ENCODE measurements around the gene ASPHD2.

Gene ASPHD2

GRCh38 chr22:26479043-26479791 is 50.2 kb downstream of the ASPHD2 start:
- Histone ChIP-seq H3K4me3 (ENCODE audit: low read depth, low read length) (peak overlapping the region; percentile 3), H3K9me3 (ENCODE audit: control insufficient read depth, insufficient read depth, low read depth, low read length) (no peaks in the 10 kb centered on the region), H3K27me3 (ENCODE audit: control insufficient read depth, insufficient read depth, low read length) (no peaks in the 10 kb centered on the region), H3K9ac (ENCODE audit: low read length) (peak overlapping the region; percentile 23), H3K27ac (ENCODE audit: low read depth, low read length) (no peak overlapping the region), H3K4me1 (ENCODE audit: control insufficient read depth, insufficient read depth, low read length) (peaks cover 25% of the 10 kb centered on the region), H3K36me3 (ENCODE audit: control insufficient read depth, insufficient read depth, low read length) (peaks cover 56% of the 10 kb centered on the region)

DNA sequence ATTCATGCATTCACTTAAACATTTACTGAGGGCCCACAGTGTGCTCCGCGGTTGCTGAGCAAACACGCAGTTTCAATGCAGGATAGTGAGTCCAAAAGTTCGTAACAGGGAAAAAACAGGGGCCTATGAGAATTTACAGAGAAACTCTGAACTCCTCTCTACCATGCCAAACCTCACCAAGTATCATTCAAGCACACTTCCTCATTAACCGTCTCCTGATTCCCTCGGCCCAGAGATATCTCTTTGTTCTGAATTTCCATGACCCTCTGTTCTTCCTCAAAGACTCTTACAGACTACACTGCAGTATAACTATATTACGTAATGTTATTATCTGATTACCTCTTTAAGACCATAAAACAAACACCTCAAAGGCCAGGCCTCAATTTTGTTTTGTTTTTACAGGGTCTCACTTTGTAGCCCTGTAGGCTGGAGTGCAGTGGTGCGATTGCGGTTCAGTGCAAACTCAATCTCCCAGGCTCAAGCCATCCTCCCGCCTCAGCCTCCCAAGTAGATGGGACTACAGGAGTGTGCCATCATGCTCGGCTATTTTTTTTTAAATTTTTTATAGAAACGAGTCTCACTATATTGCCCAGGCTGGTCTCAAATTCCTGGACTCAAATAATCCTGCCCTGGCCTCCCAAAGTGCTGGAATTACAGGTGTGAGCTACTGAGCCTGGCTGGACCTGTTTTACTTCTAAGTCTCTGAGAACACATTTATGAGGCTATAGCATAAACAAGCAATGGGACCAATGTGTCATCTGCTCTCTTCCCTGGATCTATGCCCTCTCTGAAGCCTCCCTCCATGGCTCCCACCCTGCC is 50.9 kb downstream of the ASPHD2 start:
- H3K27me3 ChIP-seq (ENCODE audit: control insufficient read depth, insufficient read depth, low read length), result no peaks in the 10 kb centered on the region

GRCh38 chr22:26480611-26480932 is 51.5 kb downstream of the ASPHD2 start:
- H3K9me3 ChIP-seq (ENCODE audit: control insufficient read depth, insufficient read depth, low read depth, low read length), result no peaks in the 10 kb centered on the region
- peaks cover 29% of the 10 kb centered on the region for H3K4me1 ChIP-seq (ENCODE audit: control insufficient read depth, insufficient read depth, low read length)
- peak overlapping the region; percentile 30; the same call in 1 of the 2 replicates for H3K4me3 ChIP-seq (ENCODE audit: low read depth, low read length)
- H3K36me3 ChIP-seq (ENCODE audit: control insufficient read depth, insufficient read depth, low read length), result peaks cover 48% of the 10 kb centered on the region
- H3K27ac ChIP-seq (ENCODE audit: low read depth, low read length), result no peak overlapping the region
- H3K27me3 ChIP-seq (ENCODE audit: control insufficient read depth, insufficient read depth, low read length), result no peaks in the 10 kb centered on the region
- H3K9ac ChIP-seq (ENCODE audit: low read length), result peak overlapping the region; percentile 27

More for the DNA sequence above, 50.9 kb downstream of the ASPHD2 start:
- peak overlapping the region; percentile 27 for H3K9ac ChIP-seq (ENCODE audit: low read length)
- no peaks in the 10 kb centered on the region for H3K9me3 ChIP-seq (ENCODE audit: control insufficient read depth, insufficient read depth, low read depth, low read length)
- H3K4me1 ChIP-seq (ENCODE audit: control insufficient read depth, insufficient read depth, low read length), result peaks cover 29% of the 10 kb centered on the region
- H3K4me3 ChIP-seq (ENCODE audit: low read depth, low read length), result peak overlapping the region; percentile 30
- no peak overlapping the region for H3K27ac ChIP-seq (ENCODE audit: low read depth, low read length)
- H3K36me3 ChIP-seq (ENCODE audit: control insufficient read depth, insufficient read depth, low read length), result peaks cover 51% of the 10 kb centered on the region

GRCh38 chr22:26481112-26481693 is 52.1 kb downstream of the ASPHD2 start:
- H3K4me3 ChIP-seq (ENCODE audit: low read depth, low read length), result no peak overlapping the region

DNA sequence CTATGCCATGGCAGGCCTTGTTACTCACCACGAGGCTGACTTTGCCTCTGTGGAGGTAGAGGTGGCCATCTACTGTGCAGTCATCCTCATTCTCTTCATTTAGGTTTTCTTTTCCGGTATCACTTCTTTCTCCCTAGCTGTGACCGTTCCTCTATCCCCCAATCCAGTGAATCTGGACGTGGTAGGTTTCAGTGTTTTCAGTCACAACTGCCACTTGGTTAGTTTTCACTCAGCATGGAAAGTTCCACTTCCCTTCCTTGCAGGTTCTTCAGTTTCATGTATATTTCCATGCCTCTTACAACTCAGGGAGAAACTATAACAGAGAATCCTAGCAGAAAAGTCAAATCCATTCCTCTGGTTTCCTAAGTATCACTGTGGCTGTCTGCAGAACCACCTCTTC is 52.6 kb downstream of the ASPHD2 start:
- no peak overlapping the region for H3K4me3 ChIP-seq (ENCODE audit: low read depth, low read length)
- H3K36me3 ChIP-seq (ENCODE audit: control insufficient read depth, insufficient read depth, low read length), result peaks cover 48% of the 10 kb centered on the region
- H3K4me1 ChIP-seq (ENCODE audit: control insufficient read depth, insufficient read depth, low read length), result peaks cover 29% of the 10 kb centered on the region

More at GRCh38 chr22:26481112-26481693, 52.1 kb downstream of the ASPHD2 start:
- no peaks in the 10 kb centered on the region for H3K27me3 ChIP-seq (ENCODE audit: control insufficient read depth, insufficient read depth, low read length)
- H3K27ac ChIP-seq (ENCODE audit: low read depth, low read length), result no peak overlapping the region
- H3K9me3 ChIP-seq (ENCODE audit: control insufficient read depth, insufficient read depth, low read depth, low read length), result no peaks in the 10 kb centered on the region
- H3K9ac ChIP-seq (ENCODE audit: low read length), result no peak overlapping the region
- peaks cover 48% of the 10 kb centered on the region for H3K36me3 ChIP-seq (ENCODE audit: control insufficient read depth, insufficient read depth, low read length)
- H3K4me1 ChIP-seq (ENCODE audit: control insufficient read depth, insufficient read depth, low read length), result peaks cover 29% of the 10 kb centered on the region

DNA sequence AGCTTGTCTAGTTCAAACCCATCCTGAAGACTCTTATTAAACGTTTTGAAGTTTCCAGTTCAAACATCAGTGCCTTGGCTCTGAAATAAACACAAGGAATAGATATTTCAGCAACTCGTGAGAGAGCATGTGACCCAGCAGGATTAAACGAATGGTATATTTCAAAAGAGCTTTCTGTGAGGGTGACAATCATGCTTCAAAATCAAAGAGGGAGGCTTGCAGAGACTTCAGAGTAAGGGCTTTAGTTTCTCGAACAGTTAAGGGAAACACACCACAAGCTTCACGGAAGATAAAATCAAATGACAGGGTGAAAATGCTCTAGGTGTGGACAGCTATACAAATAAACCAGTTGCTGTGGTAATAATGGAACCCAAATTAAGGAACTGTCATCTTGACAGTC is 53.1 kb downstream of the ASPHD2 start:
- H3K27ac ChIP-seq (ENCODE audit: low read depth, low read length), result no peak overlapping the region
- H3K27me3 ChIP-seq (ENCODE audit: control insufficient read depth, insufficient read depth, low read length), result no peaks in the 10 kb centered on the region
- H3K9ac ChIP-seq (ENCODE audit: low read length), result no peak overlapping the region
- no peaks in the 10 kb centered on the region for H3K9me3 ChIP-seq (ENCODE audit: control insufficient read depth, insufficient read depth, low read depth, low read length)
- peaks cover 29% of the 10 kb centered on the region for H3K4me1 ChIP-seq (ENCODE audit: control insufficient read depth, insufficient read depth, low read length)
- peak overlapping the region; percentile 92; the same call in 1 of the 2 replicates for H3K4me3 ChIP-seq (ENCODE audit: low read depth, low read length)
- peaks cover 44% of the 10 kb centered on the region for H3K36me3 ChIP-seq (ENCODE audit: control insufficient read depth, insufficient read depth, low read length)

More for the DNA sequence above, 52.6 kb downstream of the ASPHD2 start:
- H3K27ac ChIP-seq (ENCODE audit: low read depth, low read length), result no peak overlapping the region
- H3K9ac ChIP-seq (ENCODE audit: low read length), result no peak overlapping the region
- no peaks in the 10 kb centered on the region for H3K9me3 ChIP-seq (ENCODE audit: control insufficient read depth, insufficient read depth, low read depth, low read length)
- no peaks in the 10 kb centered on the region for H3K27me3 ChIP-seq (ENCODE audit: control insufficient read depth, insufficient read depth, low read length)

GRCh38 chr22:26483043-26483438 is 54.0 kb downstream of the ASPHD2 start:
- H3K9ac ChIP-seq (ENCODE audit: low read length), result peak overlapping the region; percentile 84
- H3K4me1 ChIP-seq (ENCODE audit: control insufficient read depth, insufficient read depth, low read length), result peaks cover 29% of the 10 kb centered on the region
- H3K27ac ChIP-seq (ENCODE audit: low read depth, low read length), result peak overlapping the region; percentile 80
- peak overlapping the region; percentile 92 for H3K4me3 ChIP-seq (ENCODE audit: low read depth, low read length)
- peaks cover 44% of the 10 kb centered on the region for H3K36me3 ChIP-seq (ENCODE audit: control insufficient read depth, insufficient read depth, low read length)
- no peaks in the 10 kb centered on the region for H3K9me3 ChIP-seq (ENCODE audit: control insufficient read depth, insufficient read depth, low read depth, low read length)
- H3K27me3 ChIP-seq (ENCODE audit: control insufficient read depth, insufficient read depth, low read length), result no peaks in the 10 kb centered on the region

- peak within 1 kb of the TSS; percentile 84 for H3K9ac ChIP-seq (ENCODE audit: low read length)
- H3K27me3 ChIP-seq (ENCODE audit: control insufficient read depth, insufficient read depth, low read length), result no peaks in the 10 kb centered on the region
- H3K36me3 ChIP-seq (ENCODE audit: control insufficient read depth, insufficient read depth, low read length), result peaks cover 46% of the 10 kb centered on the region
- H3K4me3 ChIP-seq (ENCODE audit: low read depth, low read length), result peak within 1 kb of the TSS; percentile 92
- H3K27ac ChIP-seq (ENCODE audit: low read depth, low read length), result peak within 1 kb of the TSS; percentile 80
- no peaks in the 10 kb centered on the region for H3K9me3 ChIP-seq (ENCODE audit: control insufficient read depth, insufficient read depth, low read depth, low read length)
- peaks cover 29% of the 10 kb centered on the region for H3K4me1 ChIP-seq (ENCODE audit: control insufficient read depth, insufficient read depth, low read length)
Measured at GRCh38 chr22:26483439-26484359, 54.6 kb downstream of the ASPHD2 start, which contains the start of the genes HPS4 and SRRD. Gene HPS4, minus strand, starts transcription at chr22:26483783. Its CDS starts 2,021 bp downstream, at chr22:26481762. Gene SRRD, plus strand, starts transcription at chr22:26483877. Its CDS starts 14 bp downstream, at chr22:26483891.

DNA sequence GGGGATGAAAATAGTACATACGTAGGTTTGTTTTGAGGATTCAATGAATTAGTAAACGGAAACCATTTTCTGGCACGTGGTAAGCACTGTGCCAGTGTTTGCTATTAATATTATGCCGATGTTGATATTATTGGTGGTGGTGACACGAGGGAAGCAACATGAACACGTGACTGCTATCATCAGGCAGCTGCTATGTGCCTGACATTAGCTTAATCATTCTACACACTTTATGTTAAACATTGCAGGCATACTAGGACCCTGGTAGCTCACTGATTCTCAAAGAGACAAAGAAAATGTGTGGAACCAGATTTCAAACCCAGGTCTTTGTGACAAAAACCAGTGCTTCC is 55.3 kb downstream of the ASPHD2 start:
- H3K4me3 ChIP-seq (ENCODE audit: low read depth, low read length), result peak overlapping the region; percentile 92
- peaks cover 47% of the 10 kb centered on the region for H3K36me3 ChIP-seq (ENCODE audit: control insufficient read depth, insufficient read depth, low read length)
- H3K27me3 ChIP-seq (ENCODE audit: control insufficient read depth, insufficient read depth, low read length), result no peaks in the 10 kb centered on the region
- peaks cover 29% of the 10 kb centered on the region for H3K4me1 ChIP-seq (ENCODE audit: control insufficient read depth, insufficient read depth, low read length)
- H3K9me3 ChIP-seq (ENCODE audit: control insufficient read depth, insufficient read depth, low read depth, low read length), result no peaks in the 10 kb centered on the region
- H3K9ac ChIP-seq (ENCODE audit: low read length), result peak overlapping the region; percentile 84
- peak overlapping the region; percentile 80; the same call in 1 of the 2 replicates for H3K27ac ChIP-seq (ENCODE audit: low read depth, low read length)

DNA sequence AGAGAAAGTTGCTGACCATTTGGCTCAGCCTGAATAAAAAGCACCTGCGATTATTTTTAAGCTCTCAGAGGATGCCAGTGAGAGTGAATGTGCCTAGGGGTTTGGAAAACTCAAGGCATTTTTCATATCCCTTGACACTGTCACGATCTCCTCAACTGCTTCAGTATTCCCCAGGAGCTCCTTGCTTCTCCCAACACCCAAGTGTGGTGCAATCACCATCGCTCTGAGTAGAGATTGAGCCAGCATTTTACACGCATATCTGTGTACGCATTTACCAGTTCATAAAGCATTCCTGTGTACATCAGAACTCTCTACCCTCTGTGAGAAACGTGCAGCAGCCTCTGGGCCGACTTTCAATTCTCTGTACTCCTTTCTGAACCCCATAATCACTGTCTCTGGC is 56.0 kb downstream of the ASPHD2 start:
- Histone ChIP-seq H3K9me3 (ENCODE audit: control insufficient read depth, insufficient read depth, low read depth, low read length) (no peaks in the 10 kb centered on the region), H3K9ac (ENCODE audit: low read length) (no peak overlapping the region), H3K27ac (ENCODE audit: low read depth, low read length) (no peak overlapping the region), H3K36me3 (ENCODE audit: control insufficient read depth, insufficient read depth, low read length) (peaks cover 54% of the 10 kb centered on the region), H3K27me3 (ENCODE audit: control insufficient read depth, insufficient read depth, low read length) (no peaks in the 10 kb centered on the region), H3K4me1 (ENCODE audit: control insufficient read depth, insufficient read depth, low read length) (peaks cover 26% of the 10 kb centered on the region), H3K4me3 (ENCODE audit: low read depth, low read length) (peak overlapping the region; percentile 92)

Measured in HUES6 (cell line).